Stimulated activated CD8-positive, alpha-beta memory T cell treated with anti-CD3 and anti-CD28 coated beads, Interleukin-4, amount 100 ng/mL, for 4 hours (primary cell): ENCODE results near the gene ARHGEF6.

ENCODE experiments used
- DNase-seq, 2 donors: peaks; one replicate each; pipeline ENCODE4 v3.0.0-alpha.2; 2020; ENCODE audit warnings: low read depth in 2 of 2, low spot score in 1 of 2

ARHGEF6 gene

GRCh38 chrX:136694431-136695087 is 86.2 kb downstream of the ARHGEF6 start:
- no peak for DNase-seq

- DNase-seq: no peak
Observed at GRCh38 chrX:136692271-136692670, 88.5 kb downstream of the ARHGEF6 start.

GRCh38 chrX:136691028-136691809 is 89.5 kb downstream of the ARHGEF6 start:
- no peak for DNase-seq

- DNase-seq: no peak
Observed at GRCh38 chrX:136689436-136689835, 91.3 kb downstream of the ARHGEF6 start.

GRCh38 chrX:136687457-136687856 is 93.3 kb downstream of the ARHGEF6 start:
- DNase-seq: no peak

- no peak for DNase-seq
Observed at GRCh38 chrX:136684120-136684519, 96.6 kb downstream of the ARHGEF6 start.

- DNase-seq: no peak
Observed at GRCh38 chrX:136679531-136679930, 101.2 kb downstream of the ARHGEF6 start.

- DNase-seq: no peak
Observed at GRCh38 chrX:136674270-136674985, 106.3 kb downstream of the ARHGEF6 start.

GRCh38 chrX:136671006-136671610 is 109.6 kb downstream of the ARHGEF6 start:
- no peak for DNase-seq

- DNase-seq: no peak
Observed at GRCh38 chrX:136667446-136668168, 113.1 kb downstream of the ARHGEF6 start.

GRCh38 chrX:136666088-136666487 is 114.6 kb downstream of the ARHGEF6 start:
- DNase-seq: no peak

GRCh38 chrX:136665258-136665900 is 115.4 kb downstream of the ARHGEF6 start:
- DNase-seq: no peak

GRCh38 chrX:136662976-136663375 is 117.8 kb downstream of the ARHGEF6 start:
- no peak for DNase-seq

- no peak for DNase-seq
Observed at GRCh38 chrX:136662104-136662503, 118.6 kb downstream of the ARHGEF6 start.

GRCh38 chrX:136660896-136661295 is 119.8 kb downstream of the ARHGEF6 start:
- DNase-seq: no peak

GRCh38 chrX:136659174-136659573 is 121.6 kb downstream of the ARHGEF6 start:
- no peak for DNase-seq

GRCh38 chrX:136658151-136658550 is 122.6 kb downstream of the ARHGEF6 start:
- no peak for DNase-seq

GRCh38 chrX:136656361-136656964 is 124.3 kb downstream of the ARHGEF6 start:
- DNase-seq: no peak

GRCh38 chrX:136652822-136653723 is 127.7 kb downstream of the ARHGEF6 start:
- no peak for DNase-seq
